ENCODE data around the gene P3H2.

P3H2 gene

GRCh38 chr3:190125436-190126068 is 4.9 kb upstream of the P3H2 start:
- no peak for DNase-seq

- no peak for DNase-seq
Observed at GRCh38 chr3:190124067-190124466, 3.4 kb upstream of the P3H2 start.

DNA sequence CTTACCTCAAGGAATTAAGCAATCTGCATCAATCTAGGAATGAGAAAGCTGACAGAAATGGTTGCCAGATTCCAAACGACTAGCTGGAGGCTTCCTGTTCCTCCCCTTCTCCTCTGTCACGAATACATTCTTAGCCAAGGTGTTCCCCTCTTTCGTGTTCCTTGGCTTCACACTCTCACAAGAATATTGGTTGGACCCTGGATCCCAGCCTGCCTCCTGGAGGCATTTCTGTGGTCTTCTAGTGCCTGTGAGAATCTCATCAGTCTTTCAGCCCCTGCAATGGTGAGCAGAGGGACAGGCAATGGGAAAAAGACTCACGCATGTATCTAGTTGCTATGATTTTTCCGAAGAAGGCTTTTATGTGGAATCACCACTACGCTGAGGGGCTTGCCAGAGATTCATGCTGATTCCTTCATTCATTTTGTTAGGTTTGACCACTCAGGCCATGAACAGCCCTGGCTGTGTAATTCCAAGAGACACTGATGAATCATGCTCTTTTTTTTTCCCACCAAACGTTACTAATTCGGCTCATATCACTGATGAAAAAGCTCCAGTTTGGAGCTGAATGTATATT is 1.6 kb upstream of the P3H2 start:
- no peak for DNase-seq

DNA sequence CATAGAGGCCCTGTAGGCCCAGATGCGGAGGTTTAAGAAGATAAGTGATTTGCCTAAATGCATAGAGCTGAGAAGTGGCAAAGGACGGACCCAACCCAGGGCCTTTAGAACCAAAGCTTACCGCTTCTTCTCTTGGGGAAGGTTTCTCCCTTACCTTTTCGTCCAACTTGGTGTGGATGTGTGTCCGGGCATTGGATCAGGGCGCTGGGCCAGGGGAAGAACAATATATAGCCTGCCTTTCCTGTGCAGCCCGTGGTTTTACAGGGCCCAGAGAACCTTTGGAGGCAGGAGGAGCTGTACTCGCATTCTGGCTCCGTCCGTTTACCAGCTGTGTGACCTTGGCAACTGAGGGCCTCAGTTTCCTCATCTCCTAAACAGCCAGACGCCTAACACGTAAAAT is 686 bp upstream of the P3H2 start:
- DNase-seq, result no peak

- no peak for DNase-seq
Observed at GRCh38 chr3:190121061-190121377, 322 bp upstream of the P3H2 start.

DNA sequence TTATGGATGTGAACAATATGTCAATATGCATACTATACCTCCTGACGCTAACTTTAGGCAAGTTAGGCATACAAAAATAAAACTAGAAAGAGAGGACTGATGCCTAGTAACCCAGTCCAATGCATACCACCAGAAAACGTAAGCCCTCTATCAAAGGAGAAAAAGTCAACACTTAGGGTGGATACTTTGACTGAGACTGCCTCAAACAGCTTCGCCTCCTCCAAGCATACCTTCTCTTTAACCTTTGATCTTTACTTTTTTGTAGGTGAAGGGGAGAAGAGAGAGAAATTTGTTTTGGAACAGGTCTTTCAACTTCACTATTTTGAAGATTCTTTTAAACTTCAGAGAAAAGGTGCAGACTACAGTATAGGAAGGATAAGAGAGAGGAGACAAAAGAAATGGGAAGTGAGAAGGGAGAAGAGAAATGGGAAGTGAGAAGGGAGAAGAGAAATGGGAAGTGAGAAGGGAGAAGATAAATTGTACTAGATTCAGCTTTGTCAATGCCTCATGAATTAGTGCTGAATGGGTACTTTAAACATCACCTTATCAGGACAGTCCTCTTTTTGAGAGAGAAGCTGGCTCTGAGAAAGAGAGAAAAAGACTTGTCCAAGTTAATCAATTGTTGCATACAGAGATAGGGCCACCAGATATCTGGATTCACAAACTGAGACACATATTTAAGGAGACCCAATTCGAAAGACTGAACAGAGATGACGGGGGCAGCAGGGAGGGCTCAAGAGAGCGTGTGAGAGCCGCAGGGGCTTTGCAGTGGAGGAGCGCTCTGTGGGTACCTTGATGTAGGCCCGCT is 1.0 kb downstream of the P3H2 start:
- no peak for DNase-seq

GRCh38 chr3:190118438-190118837 is 2.3 kb downstream of the P3H2 start:
- no peak for DNase-seq

DNA sequence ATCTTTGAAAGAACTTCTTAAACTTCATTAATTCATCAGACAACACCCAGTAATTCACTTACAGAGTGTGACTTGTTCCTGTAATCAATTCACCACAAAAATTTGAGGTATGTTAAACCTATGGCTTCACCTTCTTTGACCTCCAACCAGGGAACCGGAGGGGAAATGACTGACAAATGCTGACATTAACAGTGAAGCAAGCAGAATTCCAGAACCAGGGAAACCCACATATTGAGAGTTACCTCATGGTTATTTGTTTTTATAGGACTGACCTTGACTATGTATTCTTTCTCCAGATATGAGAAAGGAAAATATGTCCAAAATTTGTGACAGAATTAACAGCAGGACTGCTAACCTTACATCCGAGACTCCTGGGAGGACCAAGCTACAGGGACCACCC is 2.7 kb downstream of the P3H2 start:
- no peak for DNase-seq

- DNase-seq, result no peak
Observed at GRCh38 chr3:190116551-190117067, 4.1 kb downstream of the P3H2 start.

DNA sequence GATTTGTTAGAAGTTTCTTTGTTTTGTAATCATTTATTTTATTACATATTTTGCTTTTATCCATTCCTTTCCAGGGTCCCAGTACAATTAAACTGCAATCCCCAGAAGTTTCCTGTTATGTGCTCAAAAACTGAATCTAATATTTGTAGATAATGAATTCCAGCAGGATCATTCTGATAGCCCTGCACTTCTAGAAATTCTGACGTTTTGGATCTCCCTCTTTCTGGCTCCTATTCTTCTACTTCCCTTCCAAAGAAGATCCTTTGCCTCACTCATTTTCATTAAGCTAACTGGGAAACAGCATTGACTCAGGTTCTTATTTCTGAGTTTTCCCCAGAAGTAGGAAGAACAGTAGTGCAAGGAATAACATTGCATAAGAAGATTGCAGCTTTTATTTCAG is 9.9 kb downstream of the P3H2 start:
- DNase-seq, result no peak

DNA sequence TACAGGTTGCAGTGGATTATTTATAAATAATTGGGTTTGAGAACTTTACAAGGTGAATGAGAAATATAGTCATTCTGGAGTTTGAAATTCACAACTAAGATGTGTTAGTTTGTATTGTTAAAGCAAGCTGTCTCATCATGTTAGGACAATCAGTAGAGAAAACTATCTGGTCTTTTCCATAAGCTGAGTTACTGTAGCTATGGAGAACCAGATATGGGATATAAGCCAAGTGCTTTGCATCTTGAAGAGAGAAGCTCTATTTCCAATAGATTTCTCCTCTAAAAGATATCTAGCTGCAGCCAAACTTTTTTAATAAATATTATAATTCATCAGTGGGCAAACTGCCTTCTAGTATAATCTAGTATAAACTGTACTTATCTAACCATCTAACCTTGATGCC is 11.3 kb downstream of the P3H2 start:
- no peak for DNase-seq

DNA sequence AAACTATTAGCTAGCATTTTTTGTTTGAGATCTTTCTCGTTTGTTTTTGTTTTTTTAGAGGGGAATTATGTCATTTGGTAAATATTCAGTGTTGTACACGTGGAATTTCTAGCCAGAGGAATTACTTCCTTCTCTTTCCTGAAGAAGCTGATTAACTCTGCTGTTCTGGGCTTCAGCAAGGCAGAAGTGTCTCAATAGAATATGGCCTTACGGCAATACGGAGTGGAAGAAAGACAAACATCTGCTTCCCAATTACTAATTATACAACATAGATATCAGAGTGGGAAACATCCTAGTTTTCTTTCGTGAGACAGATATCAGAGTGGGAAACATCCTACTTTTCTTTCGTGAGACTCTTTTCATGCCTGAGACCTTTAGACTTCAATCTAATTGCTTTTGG is 11.9 kb downstream of the P3H2 start:
- DNase-seq, result no peak

DNA sequence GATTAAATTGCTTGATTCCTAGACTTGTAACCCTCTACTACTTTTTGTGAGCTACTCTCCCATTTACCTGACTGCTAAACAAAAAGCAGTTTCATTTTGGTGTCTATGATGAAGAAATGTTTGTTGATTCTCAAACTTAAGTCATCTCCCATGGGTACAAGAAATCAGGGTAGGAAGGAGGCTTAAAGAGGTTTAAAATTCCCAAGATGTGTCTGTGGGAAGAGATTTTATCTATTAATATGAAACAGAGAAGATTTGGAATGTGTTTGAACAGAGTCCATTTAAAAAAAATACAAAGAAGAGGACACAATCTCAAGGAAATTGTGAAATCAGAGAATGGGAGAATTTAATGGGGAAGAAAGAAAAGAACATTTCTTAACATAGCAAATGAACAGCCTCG is 14.8 kb downstream of the P3H2 start:
- DNase-seq, result no peak

DNA sequence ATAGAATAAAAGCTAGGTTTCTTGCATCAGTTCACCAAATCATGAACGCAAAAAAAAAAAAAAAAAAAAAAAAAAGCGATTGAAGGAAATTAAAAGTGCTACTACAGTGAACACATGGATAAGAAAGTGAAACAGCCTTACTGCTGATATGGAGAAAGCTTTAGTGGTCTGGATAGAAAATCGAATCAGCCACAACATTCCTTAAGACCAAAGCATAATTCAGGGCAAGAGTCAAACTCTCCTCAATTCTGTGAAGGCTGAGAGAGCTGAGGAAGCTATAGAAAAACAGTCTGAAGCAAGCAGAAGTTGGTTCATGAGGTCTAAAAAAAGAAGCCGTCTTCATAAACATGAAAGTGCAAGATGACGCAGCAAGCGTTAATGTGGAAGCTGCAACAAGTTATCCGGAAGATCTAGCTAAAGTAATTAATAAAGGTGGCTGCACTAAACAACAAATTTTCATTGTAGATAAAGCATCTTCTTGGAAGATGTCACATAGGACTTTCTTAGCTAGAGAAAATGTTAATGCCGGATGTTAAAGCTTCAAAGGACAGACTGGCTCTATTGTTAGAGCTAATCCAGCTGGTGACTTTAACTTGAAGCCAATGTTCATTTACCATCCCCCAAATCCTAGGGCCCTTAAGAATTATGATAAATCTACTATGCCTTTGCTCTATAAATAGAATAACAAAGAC is 19.2 kb downstream of the P3H2 start:
- DNase-seq, result no peak

- no peak for DNase-seq
Observed at GRCh38 chr3:190099099-190099498, 21.6 kb downstream of the P3H2 start.

DNA sequence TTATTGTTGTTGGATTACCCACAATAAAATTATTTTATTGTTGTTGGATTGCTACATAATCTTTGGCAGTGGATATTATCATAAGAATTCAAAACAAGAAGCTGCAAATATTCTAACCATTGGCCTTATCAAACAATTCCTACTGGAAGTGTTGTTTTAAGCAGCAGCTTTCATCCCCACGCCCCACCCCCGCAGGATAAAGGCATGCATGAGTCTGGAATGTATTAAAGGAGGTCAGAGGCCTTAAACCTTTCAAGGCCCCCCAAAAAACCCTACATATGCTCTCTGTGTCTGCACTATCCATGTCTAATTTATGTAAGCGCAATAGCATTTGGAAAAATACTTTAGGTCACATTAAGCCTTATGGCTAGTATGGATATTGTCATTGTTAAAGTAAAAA is 23.1 kb downstream of the P3H2 start:
- DNase-seq, result no peak

DNA sequence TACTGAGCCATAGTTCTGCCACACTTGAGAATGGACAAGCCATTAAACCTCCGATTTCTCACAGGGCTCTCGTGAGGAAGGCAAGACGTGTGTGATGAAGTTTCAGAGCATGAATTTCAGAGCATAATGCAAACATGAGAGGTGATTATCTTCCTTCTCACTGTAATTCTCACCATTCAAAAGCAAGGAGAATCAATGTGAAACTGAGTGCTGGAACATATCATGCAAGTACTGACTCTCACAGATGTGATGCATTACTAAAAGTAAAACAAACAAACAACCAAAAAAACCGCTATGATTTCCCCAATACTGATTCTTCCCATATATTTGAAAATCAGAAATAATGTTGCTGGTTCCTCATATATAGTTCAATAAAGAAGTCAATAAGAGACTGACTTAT is 23.7 kb downstream of the P3H2 start:
- DNase-seq, result no peak

- DNase-seq, result no peak
Observed at GRCh38 chr3:190096345-190096744, 24.4 kb downstream of the P3H2 start.

DNA sequence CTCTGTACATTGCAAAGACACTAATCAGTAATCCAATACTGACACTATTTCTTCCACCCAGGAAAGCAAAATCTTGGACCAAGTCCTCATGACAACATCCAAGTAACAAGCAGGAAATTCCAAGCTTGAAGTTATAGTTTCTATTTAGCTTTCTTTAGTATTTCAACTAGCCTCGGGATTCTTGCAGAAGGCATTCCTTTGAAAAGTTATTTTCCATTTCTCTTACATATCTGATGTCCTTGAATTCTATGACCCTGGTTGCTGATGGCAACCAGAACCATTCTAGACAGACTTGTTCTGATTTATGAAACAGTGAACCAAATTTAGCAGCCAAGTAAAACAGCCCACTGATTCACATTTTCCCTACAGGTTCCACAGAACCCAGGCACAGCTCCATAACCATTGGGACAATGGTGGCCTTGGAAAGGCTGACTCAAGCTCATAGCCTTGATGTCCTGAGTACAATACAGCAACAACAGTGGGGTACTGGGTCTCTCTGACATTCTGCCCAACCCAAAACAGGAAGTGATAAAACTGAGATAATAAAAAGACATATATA is 26.5 kb downstream of the P3H2 start:
- no peak for DNase-seq

GRCh38 chr3:190092250-190092649 is 28.4 kb downstream of the P3H2 start:
- DNase-seq, result no peak

- no peak for DNase-seq
Observed at GRCh38 chr3:190089711-190090110, 31.0 kb downstream of the P3H2 start.

DNA sequence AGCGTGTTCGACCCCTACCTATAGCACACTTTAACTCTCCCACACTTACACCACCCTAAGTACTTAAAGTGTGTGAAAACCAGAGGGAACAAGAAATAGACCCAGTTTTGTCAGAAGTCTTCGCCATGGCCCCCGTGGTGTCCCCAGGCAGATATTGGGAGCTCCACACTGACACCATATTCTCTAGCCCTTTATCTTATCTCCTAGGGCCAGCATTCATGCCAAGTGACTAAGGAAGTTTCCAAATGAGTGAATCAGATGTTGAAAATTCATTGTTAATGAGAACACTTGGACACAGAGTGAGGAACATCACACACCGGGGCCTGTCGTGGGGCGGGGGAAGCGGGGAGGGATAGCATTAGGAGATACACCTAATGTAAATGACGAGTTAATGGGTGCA is 31.8 kb downstream of the P3H2 start:
- DNase-seq, result no peak

GRCh38 chr3:190086191-190086590 is 34.5 kb downstream of the P3H2 start:
- no peak for DNase-seq

- DNase-seq, result no peak
Observed at GRCh38 chr3:190084983-190085382, 35.7 kb downstream of the P3H2 start.
